ENCODE data around the gene FAM174A.
A peak's percentile ranks its signal among the peaks of the same experiment; 100 is the strongest.

Gene FAM174A

DNA sequence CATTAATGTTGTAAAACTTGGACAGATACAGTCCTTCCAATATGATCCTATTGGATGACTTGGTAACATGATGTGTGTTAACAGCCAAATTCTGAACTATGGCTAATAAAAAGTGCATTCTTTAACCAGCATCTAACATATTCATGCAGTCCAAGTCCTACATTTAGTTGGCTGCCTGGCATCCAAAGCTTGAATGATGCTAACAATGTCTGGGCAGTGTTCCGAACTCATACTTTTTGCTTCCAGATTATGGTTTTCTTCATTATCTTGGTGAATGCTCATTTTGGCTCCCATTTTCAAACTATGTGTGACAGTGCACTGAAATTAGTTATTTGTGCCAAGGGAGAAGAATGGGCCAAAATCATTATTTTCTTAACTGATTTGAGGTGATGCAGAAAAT lies 2.8 kb downstream of the FAM174A start:
- TF ChIP-seq, protein P1, sequence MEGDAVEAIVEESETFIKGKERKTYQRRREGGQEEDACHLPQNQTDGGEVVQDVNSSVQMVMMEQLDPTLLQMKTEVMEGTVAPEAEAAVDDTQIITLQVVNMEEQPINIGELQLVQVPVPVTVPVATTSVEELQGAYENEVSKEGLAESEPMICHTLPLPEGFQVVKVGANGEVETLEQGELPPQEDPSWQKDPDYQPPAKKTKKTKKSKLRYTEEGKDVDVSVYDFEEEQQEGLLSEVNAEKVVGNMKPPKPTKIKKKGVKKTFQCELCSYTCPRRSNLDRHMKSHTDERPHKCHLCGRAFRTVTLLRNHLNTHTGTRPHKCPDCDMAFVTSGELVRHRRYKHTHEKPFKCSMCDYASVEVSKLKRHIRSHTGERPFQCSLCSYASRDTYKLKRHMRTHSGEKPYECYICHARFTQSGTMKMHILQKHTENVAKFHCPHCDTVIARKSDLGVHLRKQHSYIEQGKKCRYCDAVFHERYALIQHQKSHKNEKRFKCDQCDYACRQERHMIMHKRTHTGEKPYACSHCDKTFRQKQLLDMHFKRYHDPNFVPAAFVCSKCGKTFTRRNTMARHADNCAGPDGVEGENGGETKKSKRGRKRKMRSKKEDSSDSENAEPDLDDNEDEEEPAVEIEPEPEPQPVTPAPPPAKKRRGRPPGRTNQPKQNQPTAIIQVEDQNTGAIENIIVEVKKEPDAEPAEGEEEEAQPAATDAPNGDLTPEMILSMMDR (IDR thresholded peaks at IDR 0.05; ENCODE audit: insufficient read depth, low read length, poor library complexity, severe bottlenecking): no peak
- DNase-seq (ENCODE audit: extremely low read depth, insufficient read length): no peak
- no peaks in the 10 kb centered on the region for H3K36me3 ChIP-seq (ENCODE audit: control insufficient read depth, insufficient read depth, low read length)
- H3K27me3 ChIP-seq (replicated peaks; ENCODE audit: control insufficient read depth, insufficient read depth, low read length): no peaks in the 10 kb centered on the region
- no peak overlapping the region for H3K4me3 ChIP-seq (replicated peaks; ENCODE audit: low read depth, low read length)

DNA sequence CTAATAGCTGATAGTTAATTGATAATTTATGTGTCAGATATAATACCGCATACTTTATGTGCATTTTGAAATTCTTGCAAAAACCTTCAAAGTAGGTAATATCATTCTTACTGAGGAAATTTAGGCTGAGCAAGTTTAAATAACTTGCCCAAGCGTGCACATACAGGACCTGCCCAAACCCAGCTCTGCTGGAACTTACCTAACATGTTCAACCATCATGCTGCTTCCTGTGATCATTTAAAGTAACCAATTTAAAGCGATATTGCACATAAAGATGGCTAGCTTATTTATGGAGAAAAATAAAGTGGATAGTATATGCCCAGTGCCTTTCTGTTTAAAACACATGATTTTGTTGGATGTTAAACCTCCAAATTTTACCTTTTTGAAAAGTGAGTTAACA lies 4.3 kb downstream of the FAM174A start:
- DNase-seq (ENCODE audit: extremely low read depth, insufficient read length): no peak

DNA sequence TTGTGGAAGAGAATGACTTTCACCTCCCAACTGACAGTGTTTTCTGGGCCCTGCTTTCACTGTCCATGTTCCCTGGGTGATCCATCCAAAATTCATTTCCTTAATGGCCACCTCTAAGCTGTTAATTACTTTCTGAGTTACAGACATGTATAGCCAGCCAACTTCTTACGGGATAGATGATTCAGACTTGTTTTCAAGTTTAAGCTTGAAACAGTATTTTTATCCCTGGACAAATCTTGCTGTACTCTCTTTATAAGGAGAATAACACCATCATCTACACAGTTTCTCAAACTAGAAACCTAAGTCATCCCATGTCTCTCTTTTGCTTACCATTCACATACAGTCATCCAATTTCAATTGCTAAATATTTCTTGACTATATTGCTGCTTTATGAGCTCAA lies 6.9 kb downstream of the FAM174A start:
- DNase-seq (ENCODE audit: extremely low read depth, insufficient read length): no peak
- no peaks in the 10 kb centered on the region for H3K27me3 ChIP-seq (replicated peaks; ENCODE audit: control insufficient read depth, insufficient read depth, low read length)
- TF ChIP-seq, protein P1 (IDR thresholded peaks at IDR 0.05; ENCODE audit: insufficient read depth, low read length, poor library complexity, severe bottlenecking): no peak

More for the DNA sequence above, 4.3 kb downstream of the FAM174A start:
- Histone ChIP-seq H3K36me3 (ENCODE audit: control insufficient read depth, insufficient read depth, low read length) (no peaks in the 10 kb centered on the region), H3K4me3 (replicated peaks; ENCODE audit: low read depth, low read length) (no peak overlapping the region), H3K27me3 (replicated peaks; ENCODE audit: control insufficient read depth, insufficient read depth, low read length) (no peaks in the 10 kb centered on the region)
- TF ChIP-seq, protein P1 (IDR thresholded peaks at IDR 0.05; ENCODE audit: insufficient read depth, low read length, poor library complexity, severe bottlenecking): no peak

DNA sequence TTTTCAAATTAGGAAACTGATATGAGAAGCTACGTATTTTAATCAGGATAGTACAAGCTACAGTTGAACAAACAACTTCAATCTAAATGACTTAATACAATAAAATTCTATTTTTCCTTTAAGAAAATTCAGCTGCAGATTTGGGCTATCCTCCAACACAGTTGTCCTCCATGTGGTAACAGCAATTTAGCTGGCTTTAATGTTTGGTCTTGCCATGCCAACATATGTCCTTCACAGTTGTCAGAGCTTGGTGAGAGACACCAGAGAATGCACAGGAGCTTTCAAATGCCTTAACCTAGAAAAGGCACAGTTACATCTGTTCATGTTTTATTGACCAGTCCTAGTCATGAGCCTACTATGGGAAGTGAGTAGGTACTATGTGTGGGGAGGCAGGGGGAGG lies 10.8 kb downstream of the FAM174A start:
- no peaks in the 10 kb centered on the region for H3K36me3 ChIP-seq (ENCODE audit: control insufficient read depth, insufficient read depth, low read length)
- H3K4me3 ChIP-seq (replicated peaks; ENCODE audit: low read depth, low read length): no peak overlapping the region
- no peak for DNase-seq (ENCODE audit: extremely low read depth, insufficient read length)
- no peaks in the 10 kb centered on the region for H3K27me3 ChIP-seq (replicated peaks; ENCODE audit: control insufficient read depth, insufficient read depth, low read length)
- TF ChIP-seq, protein P1 (IDR thresholded peaks at IDR 0.05; ENCODE audit: insufficient read depth, low read length, poor library complexity, severe bottlenecking): no peak

More for the DNA sequence above, 6.9 kb downstream of the FAM174A start:
- H3K4me3 ChIP-seq (replicated peaks; ENCODE audit: low read depth, low read length): no peak overlapping the region
- H3K36me3 ChIP-seq (ENCODE audit: control insufficient read depth, insufficient read depth, low read length): no peaks in the 10 kb centered on the region

DNA sequence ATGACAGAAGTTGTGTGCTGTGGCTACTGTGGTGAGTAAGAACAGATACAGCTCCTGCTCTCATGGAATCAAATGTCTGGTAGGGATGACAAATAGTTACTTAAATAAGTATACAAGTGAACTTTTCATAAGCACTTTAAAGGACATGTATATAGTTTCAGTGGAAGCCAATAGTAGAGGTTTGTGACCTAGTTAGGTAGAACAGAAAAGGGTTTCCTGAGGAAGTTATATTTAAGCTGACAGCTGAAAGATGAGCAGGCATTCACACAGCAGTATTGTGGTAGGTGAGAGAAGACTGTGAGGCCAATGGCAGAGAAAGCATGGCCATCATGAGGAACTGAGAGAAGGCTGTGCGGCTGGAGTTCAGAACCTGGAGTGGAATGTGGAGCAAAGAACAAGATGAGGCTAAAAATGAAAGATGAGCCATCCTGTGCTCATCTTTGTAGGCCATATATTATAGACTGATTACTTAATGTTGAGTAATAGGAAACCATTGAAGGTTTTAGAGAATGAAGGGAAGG lies 15.4 kb downstream of the FAM174A start:
- Histone ChIP-seq H3K4me3 (replicated peaks; ENCODE audit: low read depth, low read length) (no peak overlapping the region), H3K36me3 (ENCODE audit: control insufficient read depth, insufficient read depth, low read length) (no peaks in the 10 kb centered on the region), H3K27me3 (replicated peaks; ENCODE audit: control insufficient read depth, insufficient read depth, low read length) (no peaks in the 10 kb centered on the region)
- TF ChIP-seq, protein P1 (IDR thresholded peaks at IDR 0.05; ENCODE audit: insufficient read depth, low read length, poor library complexity, severe bottlenecking): no peak
- DNase-seq (ENCODE audit: extremely low read depth, insufficient read length): peak; percentile 56

DNA sequence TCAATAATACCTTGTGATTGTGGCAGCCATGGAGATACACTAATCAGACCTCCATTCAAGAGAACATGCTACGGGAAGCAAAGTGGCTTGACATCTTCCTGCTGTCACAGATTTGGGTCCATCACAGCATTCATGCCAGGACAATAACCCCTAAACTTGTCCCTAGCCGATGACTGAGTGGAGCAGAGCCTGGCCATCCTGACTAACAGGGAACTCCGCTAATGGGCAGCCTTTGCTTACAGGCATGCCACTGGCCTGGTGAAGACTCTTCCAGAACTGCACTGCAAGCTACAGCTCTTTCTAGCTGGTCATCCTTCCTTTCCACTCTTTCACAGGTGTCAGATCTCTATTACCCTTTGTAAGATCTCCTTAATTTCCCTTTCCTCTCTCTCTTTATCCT lies 16.0 kb downstream of the FAM174A start:
- no peaks in the 10 kb centered on the region for H3K36me3 ChIP-seq (ENCODE audit: control insufficient read depth, insufficient read depth, low read length)
- H3K27me3 ChIP-seq (replicated peaks; ENCODE audit: control insufficient read depth, insufficient read depth, low read length): no peaks in the 10 kb centered on the region
- no peak overlapping the region for H3K4me3 ChIP-seq (replicated peaks; ENCODE audit: low read depth, low read length)
- TF ChIP-seq, protein P1 (IDR thresholded peaks at IDR 0.05; ENCODE audit: insufficient read depth, low read length, poor library complexity, severe bottlenecking): no peak
- no peak for DNase-seq (ENCODE audit: extremely low read depth, insufficient read length)

Measured in GM06990 (cell line).